ENCODE results near the gene BRD9.

- TF ChIP-seq, protein P1, sequence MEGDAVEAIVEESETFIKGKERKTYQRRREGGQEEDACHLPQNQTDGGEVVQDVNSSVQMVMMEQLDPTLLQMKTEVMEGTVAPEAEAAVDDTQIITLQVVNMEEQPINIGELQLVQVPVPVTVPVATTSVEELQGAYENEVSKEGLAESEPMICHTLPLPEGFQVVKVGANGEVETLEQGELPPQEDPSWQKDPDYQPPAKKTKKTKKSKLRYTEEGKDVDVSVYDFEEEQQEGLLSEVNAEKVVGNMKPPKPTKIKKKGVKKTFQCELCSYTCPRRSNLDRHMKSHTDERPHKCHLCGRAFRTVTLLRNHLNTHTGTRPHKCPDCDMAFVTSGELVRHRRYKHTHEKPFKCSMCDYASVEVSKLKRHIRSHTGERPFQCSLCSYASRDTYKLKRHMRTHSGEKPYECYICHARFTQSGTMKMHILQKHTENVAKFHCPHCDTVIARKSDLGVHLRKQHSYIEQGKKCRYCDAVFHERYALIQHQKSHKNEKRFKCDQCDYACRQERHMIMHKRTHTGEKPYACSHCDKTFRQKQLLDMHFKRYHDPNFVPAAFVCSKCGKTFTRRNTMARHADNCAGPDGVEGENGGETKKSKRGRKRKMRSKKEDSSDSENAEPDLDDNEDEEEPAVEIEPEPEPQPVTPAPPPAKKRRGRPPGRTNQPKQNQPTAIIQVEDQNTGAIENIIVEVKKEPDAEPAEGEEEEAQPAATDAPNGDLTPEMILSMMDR (conservative IDR thresholded peaks at IDR 0.05 in 1 of 2, IDR thresholded peaks at IDR 0.05 in 1 of 2; ENCODE audit: extremely low read depth in 1 of 2, insufficient read depth in 1 of 2, low read depth in 1 of 2, low read length in 2 of 2), result no peak
- TF ChIP-seq EZH2 (IDR thresholded peaks at IDR 0.05; ENCODE audit: borderline replicate concordance, low read length), result no peak
Measured at GRCh38 chr5:886036-886435, 6.6 kb downstream of the BRD9 start.

Data from mammary epithelial cell (primary cell).